Naive B cell (primary cell): ENCODE measurements around the gene G6PD. TPM values are rescaled to one million over a fixed set of nuclear protein-coding genes. Genes with fewer than 3 reads are reported as not detected.
A peak's percentile ranks its signal among the peaks of the same experiment; 100 is the strongest.

ENCODE experiments used
- ATAC-seq, 2 donors: fragments of 150-1000 bp; cut with Tn5 transposase; 2 replicates each; pipeline ENCODE4 v1.10.0; 2021; ENCODE audit warnings: low read depth in 2 of 2, mild to moderate bottlenecking in 2 of 2, moderate library complexity in 2 of 2
- DNase-seq: peaks from one replicate; pipeline ENCODE4 v3.0.0; 2022
- H3K27ac Mint-ChIP-seq, 6 donors: one replicate each; pipeline ENCODE4 v1.8.0; 2020 to 2022; ENCODE audit warnings: mild to moderate bottlenecking in 6 of 6, mixed read lengths in 6 of 6, moderate library complexity in 5 of 6, inconsistent platforms in 2 of 6
- H3K27me3 Mint-ChIP-seq, 3 donors: one replicate each; pipeline ENCODE4 v1.8.0; 2021 to 2022; ENCODE audit warnings: mixed read lengths in 3 of 3, mild to moderate bottlenecking in 1 of 3
- H3K36me3 Mint-ChIP-seq, 2 donors: one replicate each; pipeline ENCODE4 v1.8.0; 2020 to 2022; ENCODE audit warnings: mixed read lengths in 2 of 2, inconsistent platforms in 1 of 2, mild to moderate bottlenecking in 1 of 2
- H3K4me1 Mint-ChIP-seq, 3 donors: one replicate each; pipeline ENCODE4 v1.8.0; 2020 to 2022; ENCODE audit warnings: mixed read lengths in 3 of 3, inconsistent platforms in 1 of 3, mild to moderate bottlenecking in 1 of 3, moderate library complexity in 1 of 3
- H3K4me3 Mint-ChIP-seq, 8 donors: one replicate each; pipeline ENCODE4 v1.8.0; 2020 to 2022; ENCODE audit warnings: mild to moderate bottlenecking in 8 of 8, mixed read lengths in 8 of 8, moderate library complexity in 8 of 8, inconsistent platforms in 2 of 8
- H3K9me3 Mint-ChIP-seq, 7 donors: one replicate each; pipeline ENCODE4 v1.8.0; 2020 to 2022; ENCODE audit warnings: mixed read lengths in 7 of 7, mild to moderate bottlenecking in 5 of 7, inconsistent platforms in 2 of 7, moderate library complexity in 1 of 7
- polyA plus RNA-seq, 6 donors: library from polyadenylated mRNA; unstranded; fragments of 300-500 nt; fragmentation: Illumina TruSeq; gene quantifications; one replicate each; pipeline ENCODE4 v1.2.3, GENCODE V29; 2021; ENCODE audit warnings: low read depth in 6 of 6

G6PD gene
- polyA plus RNA-seq, 6 donors from 2014 or later = 3.3 to 6.1 (median 4.4) TPM

DNA sequence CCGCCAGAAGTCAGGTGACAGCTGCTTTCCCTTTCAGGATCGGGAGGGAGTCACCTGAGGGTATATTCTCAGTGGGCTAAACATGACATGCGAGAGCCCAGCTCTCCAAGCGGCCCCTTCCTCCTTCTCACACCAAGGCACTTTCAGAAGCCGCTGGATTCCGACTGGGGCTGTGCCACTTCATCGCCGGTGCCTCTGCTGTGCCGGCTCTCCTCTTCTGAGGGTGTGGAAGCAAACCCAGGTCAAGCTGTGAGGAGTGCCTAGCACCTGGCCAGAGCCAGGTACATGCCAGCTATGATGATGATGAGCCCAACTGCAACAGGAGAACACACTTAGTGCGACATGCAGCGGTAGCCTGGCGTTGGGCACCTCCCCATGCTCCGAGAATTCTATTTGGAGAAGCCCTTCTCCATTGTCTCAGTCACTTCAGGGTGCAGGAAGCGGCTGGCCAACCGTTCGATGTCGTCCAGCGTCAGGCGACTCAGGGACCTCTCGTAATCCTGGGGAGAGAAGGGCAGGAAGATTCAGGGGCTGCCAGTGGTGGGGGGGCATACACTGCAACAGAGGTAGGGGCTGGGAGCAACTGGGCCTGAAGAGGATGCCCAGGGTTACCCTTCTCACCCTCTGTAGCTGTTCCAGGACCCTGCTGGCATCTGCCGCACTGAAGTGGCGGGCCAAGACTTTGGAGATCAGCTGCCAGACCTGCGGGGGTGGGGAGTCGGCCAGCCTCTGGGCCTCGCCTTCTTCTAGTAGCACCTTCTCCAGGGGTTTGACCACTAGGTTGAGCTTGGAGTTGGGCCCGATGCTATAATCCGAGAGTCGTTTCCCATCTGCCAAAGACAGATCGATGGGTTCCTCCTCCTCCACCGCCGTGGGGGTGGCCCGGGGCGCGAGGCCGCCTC lies 61.2 kb downstream of the G6PD start:
- ATAC-seq = no peak
- no peaks in the 10 kb centered on the region for H3K27me3 Mint-ChIP-seq
- peak overlapping the region in 3 of 6 donors; percentile 47 to 77 (median 66) for H3K27ac Mint-ChIP-seq

DNA sequence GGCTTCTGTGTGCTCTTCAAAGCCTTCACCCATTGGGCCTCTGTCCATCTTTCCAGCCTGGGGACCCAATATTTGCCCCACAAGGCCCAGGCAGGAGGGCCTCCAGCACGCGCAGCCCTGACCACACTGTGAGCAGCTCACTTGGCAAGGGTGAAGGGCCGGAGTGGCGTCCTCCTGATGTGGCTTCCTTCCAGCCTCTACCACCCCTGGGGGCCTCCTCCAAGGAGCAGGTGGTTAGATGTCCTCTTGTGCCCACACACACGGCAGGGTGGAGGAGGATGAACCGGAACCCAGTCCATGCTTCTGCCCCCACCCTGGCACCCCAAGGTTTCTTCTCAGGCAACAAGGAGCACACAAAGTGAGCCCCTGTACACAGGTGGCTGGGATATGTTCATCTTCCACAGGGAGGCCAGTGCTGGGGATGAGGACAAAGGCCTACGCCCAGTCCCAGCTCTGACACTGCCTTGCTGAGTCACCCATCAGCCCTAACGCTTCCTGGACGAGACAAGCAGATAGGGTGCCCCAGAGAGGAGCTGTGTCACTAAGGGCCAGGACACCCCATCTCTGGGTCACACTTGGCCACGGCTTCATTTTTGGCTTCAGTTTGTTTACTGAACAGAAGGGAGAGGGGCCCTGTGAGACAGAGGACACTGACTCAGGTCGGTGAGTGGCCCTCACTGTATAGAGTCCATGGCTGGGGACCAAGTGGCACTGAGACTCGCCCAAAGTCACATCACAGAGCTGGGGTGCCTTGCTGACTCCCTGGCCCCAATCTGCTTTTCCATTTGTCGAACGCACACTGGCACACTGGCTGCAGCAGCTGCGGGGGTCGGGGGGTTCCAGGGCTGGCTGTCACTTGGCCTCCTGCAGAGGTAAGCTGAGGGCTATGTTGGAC lies 62.1 kb downstream of the G6PD start:
- no peak for ATAC-seq
- Mint-ChIP-seq H3K4me3 (peak overlapping the region in 4 of 8 donors; percentile 32 to 78 (median 53)), H3K27me3 (no peaks in the 10 kb centered on the region), H3K27ac (peak overlapping the region in 1 of 6 donors; percentile 72), H3K9me3 (no peaks in the 10 kb centered on the region), H3K4me1 (peaks cover 20 to 32% (median 22%) of the 10 kb centered on the region in 3 donors), H3K36me3 (no peaks in the 10 kb centered on the region)
- DNase-seq = no peak

More for the DNA sequence above, 61.2 kb downstream of the G6PD start:
- DNase-seq = no peak
- Mint-ChIP-seq H3K9me3 (no peaks in the 10 kb centered on the region), H3K4me1 (peaks cover 23 to 32% (median 25%) of the 10 kb centered on the region in 3 donors), H3K36me3 (no peaks in the 10 kb centered on the region), H3K4me3 (peak overlapping the region; percentile 58 to 86 (median 72))

DNA sequence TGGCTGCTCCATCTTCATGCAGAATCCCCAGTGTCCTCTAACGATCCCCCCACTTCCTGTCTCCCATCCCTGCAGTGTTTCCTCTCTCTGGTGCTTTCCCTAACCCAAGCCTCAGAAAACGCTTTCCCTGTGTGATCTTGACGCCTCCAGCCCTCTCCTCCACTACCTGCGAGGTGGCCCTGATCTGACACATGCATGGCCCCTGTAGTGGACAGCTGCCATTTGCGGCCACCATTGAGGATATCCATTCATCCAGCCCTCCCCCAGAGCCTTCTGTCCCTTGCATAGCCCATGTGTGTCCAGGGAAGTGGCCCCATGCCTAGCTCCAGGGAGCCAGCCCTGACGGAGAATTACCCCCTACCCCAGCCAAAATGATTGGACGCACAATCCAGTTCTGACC lies 63.3 kb downstream of the G6PD start:
- H3K4me1 Mint-ChIP-seq = peaks cover 18 to 30% (median 24%) of the 10 kb centered on the region in 3 donors
- peak overlapping the region in 2 of 8 donors; percentile 47 to 72 for H3K4me3 Mint-ChIP-seq
- peak overlapping the region in 2 of 6 donors; percentile 60 to 78 for H3K27ac Mint-ChIP-seq
- no peak for DNase-seq
- H3K27me3 Mint-ChIP-seq = no peaks in the 10 kb centered on the region
- peaks cover 0 to 1% (median 0%) of the 10 kb centered on the region in 7 donors for H3K9me3 Mint-ChIP-seq
- H3K36me3 Mint-ChIP-seq = no peaks in the 10 kb centered on the region
- ATAC-seq = no peak

DNA sequence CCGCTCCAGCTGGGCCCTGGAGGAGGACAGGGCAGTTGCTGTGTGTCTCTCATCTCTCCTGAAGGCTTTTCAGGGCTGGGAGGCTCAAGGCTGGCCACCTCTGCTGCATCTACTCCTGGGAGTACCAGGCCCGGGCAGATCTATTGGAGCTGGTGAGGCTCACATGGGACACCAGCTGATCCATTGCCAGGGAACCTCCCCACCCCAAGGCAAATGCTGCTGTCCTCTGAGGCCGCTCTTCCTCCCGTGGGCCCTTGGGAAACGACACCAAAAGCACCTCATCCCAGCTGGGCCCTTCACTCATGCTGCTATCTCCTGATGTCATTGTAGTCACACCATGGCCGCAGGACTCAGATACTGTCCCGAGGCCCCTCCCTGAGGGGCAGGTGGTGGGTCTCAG lies 63.9 kb downstream of the G6PD start:
- peaks cover 14 to 29% (median 21%) of the 10 kb centered on the region in 3 donors for H3K4me1 Mint-ChIP-seq
- H3K4me3 Mint-ChIP-seq = peak overlapping the region in 1 of 8 donors; percentile 47
- no peak overlapping the region for H3K27ac Mint-ChIP-seq
- H3K9me3 Mint-ChIP-seq = peaks cover 0 to 1% (median 0%) of the 10 kb centered on the region in 7 donors
- DNase-seq (no peak), ATAC-seq (no peak)
- no peaks in the 10 kb centered on the region for H3K36me3 Mint-ChIP-seq
- H3K27me3 Mint-ChIP-seq = no peaks in the 10 kb centered on the region

DNA sequence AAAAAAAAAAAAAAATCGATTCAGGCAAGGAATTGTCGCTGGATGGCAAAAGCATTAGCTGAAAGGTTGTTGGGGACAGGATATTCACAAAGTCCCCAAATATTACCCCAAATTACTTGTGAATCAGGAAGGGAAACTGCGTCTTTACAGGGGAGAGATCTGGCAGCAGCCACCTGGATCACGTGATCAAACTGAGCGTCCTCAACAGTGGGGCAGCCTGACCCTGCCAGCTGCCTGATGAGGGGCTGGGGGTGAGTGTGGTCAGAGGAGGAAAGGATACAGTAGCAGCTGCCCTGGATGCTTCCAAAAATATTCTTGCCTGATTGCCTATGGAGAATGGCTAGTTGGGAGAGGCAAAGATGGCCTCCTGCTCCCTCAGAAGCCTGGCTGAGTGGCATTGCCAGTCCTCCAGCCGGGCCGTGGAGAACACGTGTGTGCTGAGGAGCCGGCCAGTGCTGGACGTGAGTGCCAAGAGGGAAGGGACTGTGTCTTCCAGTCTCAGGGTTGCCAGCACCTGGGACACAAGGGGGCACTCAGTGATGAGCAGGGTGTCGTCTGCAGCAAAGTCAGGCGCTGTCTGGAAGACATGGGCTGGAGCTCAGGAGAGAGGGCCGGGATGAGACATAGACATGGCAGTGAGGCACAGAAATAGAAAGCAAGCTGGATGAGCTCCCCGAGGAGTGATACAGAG lies 64.6 kb downstream of the G6PD start:
- Mint-ChIP-seq H3K36me3 (no peaks in the 10 kb centered on the region), H3K27ac (no peak overlapping the region), H3K9me3 (peaks cover 0 to 1% (median 0%) of the 10 kb centered on the region in 7 donors), H3K4me3 (peak overlapping the region in 3 of 8 donors; percentile 12 to 53 (median 35)), H3K27me3 (no peaks in the 10 kb centered on the region), H3K4me1 (peaks cover 14 to 29% (median 20%) of the 10 kb centered on the region in 3 donors)
- no peak for DNase-seq
- no peak for ATAC-seq

Other genes starting within 250 kb of the G6PD start
- 100 to 1,000 TPM in 2 of 6 donors, 10 to 100 TPM in 4; 39.6 to 269 (median 78.3) TPM for gene FLNA, start 172.2 kb downstream of the G6PD start, polyA plus RNA-seq
- 10 to 100 TPM; 25.0 to 29.6 (median 27.2) TPM for gene EMD, start 167.6 kb downstream of the G6PD start, polyA plus RNA-seq
- gene RPL10, start 148.5 kb downstream of the G6PD start, polyA plus RNA-seq = 1,000 to 10,000 TPM; 3,636 to 5,147 (median 4,635) TPM
- 10 to 100 TPM in 5 of 6 donors, 1 to 10 TPM in 1; 9.5 to 23.1 (median 14.3) TPM for gene DNASE1L1, start 137.6 kb downstream of the G6PD start, polyA plus RNA-seq
- 10 to 100 TPM; 31.6 to 50.2 (median 36.6) TPM for gene TAFAZZIN, start 135.3 kb downstream of the G6PD start, polyA plus RNA-seq
- 100 to 1,000 TPM in 1 of 6 donors, 10 to 100 TPM in 5; 81.8 to 173 (median 88.7) TPM for gene ATP6AP1, start 118.2 kb downstream of the G6PD start, polyA plus RNA-seq
- gene GDI1, start 109.7 kb downstream of the G6PD start, polyA plus RNA-seq = 10 to 100 TPM; 28.4 to 44.3 (median 35.5) TPM
- gene FAM50A, start 102.7 kb downstream of the G6PD start, polyA plus RNA-seq = 10 to 100 TPM; 23.8 to 35.2 (median 28.2) TPM
- gene PLXNA3, start 88.6 kb downstream of the G6PD start, polyA plus RNA-seq = 1 to 10 TPM in 3 of 6 donors, under 1 TPM in 3; 0.68 to 1.6 (median 0.99) TPM
- gene LAGE3, start 67.6 kb downstream of the G6PD start, polyA plus RNA-seq = 10 to 100 TPM; 36.4 to 47.6 (median 40.9) TPM
- 10 to 100 TPM; 18.7 to 39.4 (median 33.0) TPM for gene UBL4A, start 60.2 kb downstream of the G6PD start, polyA plus RNA-seq
- gene SLC10A3, start 56.2 kb downstream of the G6PD start, polyA plus RNA-seq = 10 to 100 TPM; 33.5 to 65.1 (median 38.0) TPM
- gene FAM3A, start 30.6 kb downstream of the G6PD start, polyA plus RNA-seq = 10 to 100 TPM; 13.4 to 24.1 (median 16.7) TPM
- 10 to 100 TPM; 18.3 to 34.0 (median 26.5) TPM for gene IKBKG, start 774 bp upstream of the G6PD start, polyA plus RNA-seq
- gene CTAG1A, start 38.3 kb upstream of the G6PD start, polyA plus RNA-seq = not detected
- not detected for gene CTAG1B, start 72.4 kb upstream of the G6PD start, polyA plus RNA-seq
- gene CTAG2, start 106.7 kb upstream of the G6PD start, polyA plus RNA-seq = not detected
- 1 to 10 TPM; 2.4 to 4.3 (median 3.6) TPM for gene GAB3, start 204.2 kb upstream of the G6PD start, polyA plus RNA-seq
- 10 to 100 TPM; 28.3 to 44.6 (median 42.6) TPM for gene DKC1, start 216.0 kb upstream of the G6PD start, polyA plus RNA-seq